GM12878 (cell line): ENCODE results near the gene LRP1. TPM values are rescaled to one million over a fixed set of nuclear protein-coding genes. Genes with fewer than 3 reads are reported as not detected.

Experiments
- ATAC-seq: fragments of 200-7000 bp; cut with Tn5 transposase; 3 replicates; pipeline ENCODE4 v1.9.1; 2020; ENCODE audit warnings: mild to moderate bottlenecking, moderate library complexity
- BruUV-seq: library from RNA; stranded (reverse); fragments of 400-500 nt; replicated peaks from 2 replicates; lab custom pipeline; 2021; lab: Mats Ljungman, UMichigan
- CTCF ChIA-PET: fragments of 300-600 bp; sonication (Branson Sonifier 250); formaldehyde crosslinking; extraction: SDS; loops from one replicate; lab custom pipeline; 2021; ENCODE audit warnings: inconsistent platforms; lab: Yijun Ruan, JAX
- POLR2A ChIA-PET: fragments of 350-600 bp; formaldehyde crosslinking; extraction: SDS; loops from one replicate; lab custom pipeline; 2021; ENCODE audit warnings: inconsistent platforms; lab: Charles Lee
- RAD21 ChIA-PET: fragments of 300-600 bp; sonication (Branson Sonifier 250); formaldehyde crosslinking; loops from one replicate; lab custom pipeline; 2023; ENCODE audit warnings: antibody characterized with exemption; ENCODE audit not compliant: unreplicated experiment; lab: Charles Lee
- SMC1A ChIA-PET: fragments of 300-600 bp; sonication (Branson Sonifier 250); formaldehyde crosslinking; loops from one replicate; lab custom pipeline; 2023; ENCODE audit not compliant: unreplicated experiment, uncharacterized antibody; lab: Charles Lee
- DNase-seq: peaks from one replicate; pipeline ENCODE4 v3.0.0-alpha.2; 2011; ENCODE audit warnings: low read depth, low spot score
- FAIRE-seq: peaks from 3 replicates; lab custom pipeline; 2011; peaks lifted over from hg19 to GRCh38; lab: Jason Lieb, UNC
- H2AFZ ChIP-seq: 2 replicates; pipeline ENCODE4 v1.6.0; 2011; ENCODE audit warnings: low read depth, low read length, control low read depth; ENCODE audit not compliant: control insufficient read depth
- H3K27ac ChIP-seq: 2 replicates; pipeline ENCODE4 v1.5.1; 2011; ENCODE audit warnings: control low read depth; ENCODE audit not compliant: control insufficient read depth, insufficient read depth
- H3K27me3 ChIP-seq, 2 experiments: replicated peaks in 1 of 2; 2 replicates each; pipeline versions ENCODE4 v1.6.0 to v1.6.1; 2011; ENCODE audit warnings: low read length in 1 of 2; ENCODE audit not compliant: control insufficient read depth in 2 of 2, insufficient read depth in 2 of 2
- H3K36me3 ChIP-seq, 2 experiments: 2 replicates each; pipeline ENCODE4 v1.5.1; 2011; ENCODE audit warnings: low read length in 1 of 2; ENCODE audit not compliant: control insufficient read depth in 2 of 2, insufficient read depth in 2 of 2
- H3K4me1 ChIP-seq: 2 replicates; pipeline ENCODE4 v1.6.1; 2011; ENCODE audit warnings: mild to moderate bottlenecking, low read length, moderate library complexity, mixed read lengths; ENCODE audit not compliant: control insufficient read depth, insufficient read depth
- H3K4me2 ChIP-seq: 2 replicates; pipeline ENCODE4 v1.6.0; 2011; ENCODE audit warnings: control low read depth; ENCODE audit not compliant: control insufficient read depth, insufficient read depth
- H3K4me3 ChIP-seq: fragments of 200-600 bp; sonication (generic); 2 replicates; pipeline ENCODE4 v1.5.1; 2016
- H3K79me2 ChIP-seq: 2 replicates; pipeline ENCODE4 v1.6.0; 2011; ENCODE audit warnings: low read length; ENCODE audit not compliant: control insufficient read depth, insufficient read depth
- H3K9ac ChIP-seq: 2 replicates; pipeline ENCODE4 v1.8.0; 2011; ENCODE audit warnings: low read length, control low read depth, mixed read lengths; ENCODE audit not compliant: control insufficient read depth, insufficient read depth
- H3K9me3 ChIP-seq: replicated peaks from 3 replicates; pipeline ENCODE4 v1.5.1; 2011; ENCODE audit warnings: mild to moderate bottlenecking, low read length; ENCODE audit not compliant: control insufficient read depth, insufficient read depth
- H4K20me1 ChIP-seq: 2 replicates; pipeline ENCODE4 v1.6.0; 2011; ENCODE audit not compliant: control insufficient read depth, insufficient read depth
- RAD21 ChIP-seq: IDR thresholded peaks from 2 replicates; pipeline ENCODE4 v1.6.1; 2011; ENCODE audit warnings: mild to moderate bottlenecking, low read depth, low read length, moderate library complexity; ENCODE audit not compliant: insufficient read depth
- SMAD5 ChIP-seq: IDR thresholded peaks from 2 replicates; pipeline ENCODE4 v1.6.1; 2016; ENCODE audit warnings: antibody characterized with exemption, low read depth
- WGBS: methylation state at CpG from one replicate; pipeline ENCODE4 v1.1.6; 2016; ENCODE audit warnings: low lambda C conversion rate; ENCODE audit not compliant: insufficient replicate concordance, insufficient coverage; ENCODE audit errors: missing lambda C conversion rate; 5-methylcytosine and 5-hydroxymethylcytosine counted together
- in situ Hi-C: fragments of 300-500 bp; cut with MboI; formaldehyde crosslinking; loops from 9 replicates; pipeline ENCODE4 v1.14.3; 2018; ENCODE audit warnings: mixed read lengths
- intact Hi-C: fragments of 100-400 bp; cut with micrococcal nuclease; formaldehyde crosslinking; loops from one replicate; pipeline ENCODE4 v1.14.2; 2022; ENCODE audit not compliant: unreplicated experiment
- polyA plus RNA-seq, 11 experiments: library from polyadenylated mRNA; depleted of rRNA in 4 of 11; unstranded in 6 of 11; stranded (reverse) in 5 of 11; fragments of >200 nt; fragmentation: Nextera tagmentation in 4 of 11; fragmentation: Illumina TruSeq in 1 of 11; extraction: Ambion mirVana in 4 of 11; extraction: Trizol in 1 of 11; gene quantifications; 1 replicate in 1 of 11; 2 replicates in 10 of 11; pipeline versions ENCODE4 v1.2.1 to v1.2.3, GENCODE V29; 2011 to 2016; ENCODE audit warnings: inconsistent platforms in 2 of 11, missing spikeins in 2 of 11, low read depth in 1 of 11
- total RNA-seq, 4 experiments: library from RNA; depleted of rRNA in 3 of 4; stranded (reverse); fragments of >200 nt in 3 of 4; fragmentation: Illumina TruSeq in 1 of 4; extraction: Trizol in 1 of 4; gene quantifications; 2 replicates each; pipeline versions ENCODE4 v1.2.1 to v1.2.3, GENCODE V29; 2013 to 2021
- TF ChIP-seq, protein P1 (sequence below), 3 experiments: IDR thresholded peaks in 2 of 3; conservative IDR thresholded peaks in 1 of 3; 2 replicates each; pipeline ENCODE4 v1.5.1; 2011; ENCODE audit warnings: low read depth in 3 of 3, low read length in 3 of 3, mild to moderate bottlenecking in 3 of 3, control low read depth in 2 of 3, moderate library complexity in 2 of 3, inconsistent platforms in 1 of 3, mixed read lengths in 1 of 3; ENCODE audit not compliant: control insufficient read depth in 2 of 3, insufficient read depth in 1 of 3; ENCODE audit errors: extremely low read depth in 1 of 3
- TF ChIP-seq, protein P2 (sequence below): fragments of 150-350 bp; IDR thresholded peaks from 2 replicates; pipeline ENCODE4 v1.6.1; 2016; ENCODE audit warnings: low read depth, low read length

The LRP1 gene
- total and polyA plus RNA-seq, 10 of the 15 experiments (the other 5 are each of a cell fraction or from before 2014, with no cell fraction given): under 0.01 to 1.1 (median 0.20) TPM; not detected in 2

- no peak overlapping the region for H3K4me2 ChIP-seq
- ChIA-PET CTCF (interaction anchor here (0.6 to 5.4 kb wide), 16 partner anchors 11 to 432 kb away, joined by 3 to 66 read pairs (median 4); partner anchors contain the start of genes LRP1 and STAT6), POLR2A (no interaction called here), SMC1A (interaction anchor here (0.9 to 1.8 kb wide), 4 partner anchors 12 to 103 kb away, joined by 3 to 7 read pairs (median 3); partner anchors contain the start of gene STAT6), RAD21 (interaction anchor here (1.8 to 3.4 kb wide), 2 partner anchors 52 to 106 kb away, joined by 6 to 13 read pairs; no protein-coding TSS in a partner anchor)
- no peaks in the 10 kb centered on the region for H3K79me2 ChIP-seq
- no peaks in the 10 kb centered on the region; the same call in 1 of the 2 replicates for H4K20me1 ChIP-seq
- DNase-seq (no peak), ATAC-seq (peak; percentile 60), FAIRE-seq (no peak)
- H3K4me1 ChIP-seq: no peaks in the 10 kb centered on the region
- no TSS peak for BruUV-seq
- H3K9me3 ChIP-seq: no peaks in the 10 kb centered on the region
- no peak for TF ChIP-seq SMAD5
- peak; percentile 27; the same call in 1 of the 2 replicates for TF ChIP-seq RAD21
- TF ChIP-seq, protein P1, sequence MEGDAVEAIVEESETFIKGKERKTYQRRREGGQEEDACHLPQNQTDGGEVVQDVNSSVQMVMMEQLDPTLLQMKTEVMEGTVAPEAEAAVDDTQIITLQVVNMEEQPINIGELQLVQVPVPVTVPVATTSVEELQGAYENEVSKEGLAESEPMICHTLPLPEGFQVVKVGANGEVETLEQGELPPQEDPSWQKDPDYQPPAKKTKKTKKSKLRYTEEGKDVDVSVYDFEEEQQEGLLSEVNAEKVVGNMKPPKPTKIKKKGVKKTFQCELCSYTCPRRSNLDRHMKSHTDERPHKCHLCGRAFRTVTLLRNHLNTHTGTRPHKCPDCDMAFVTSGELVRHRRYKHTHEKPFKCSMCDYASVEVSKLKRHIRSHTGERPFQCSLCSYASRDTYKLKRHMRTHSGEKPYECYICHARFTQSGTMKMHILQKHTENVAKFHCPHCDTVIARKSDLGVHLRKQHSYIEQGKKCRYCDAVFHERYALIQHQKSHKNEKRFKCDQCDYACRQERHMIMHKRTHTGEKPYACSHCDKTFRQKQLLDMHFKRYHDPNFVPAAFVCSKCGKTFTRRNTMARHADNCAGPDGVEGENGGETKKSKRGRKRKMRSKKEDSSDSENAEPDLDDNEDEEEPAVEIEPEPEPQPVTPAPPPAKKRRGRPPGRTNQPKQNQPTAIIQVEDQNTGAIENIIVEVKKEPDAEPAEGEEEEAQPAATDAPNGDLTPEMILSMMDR (IDR thresholded peaks at IDR 0.05 in 2 of 3, conservative IDR thresholded peaks at IDR 0.05 in 1 of 3; ENCODE audit: control insufficient read depth in 2 of 3, extremely low read depth in 1 of 3, insufficient read depth in 1 of 3, low read depth in 3 of 3, low read length in 3 of 3): peak; percentile 53 to 78 (median 54)
- TF ChIP-seq, protein P2, sequence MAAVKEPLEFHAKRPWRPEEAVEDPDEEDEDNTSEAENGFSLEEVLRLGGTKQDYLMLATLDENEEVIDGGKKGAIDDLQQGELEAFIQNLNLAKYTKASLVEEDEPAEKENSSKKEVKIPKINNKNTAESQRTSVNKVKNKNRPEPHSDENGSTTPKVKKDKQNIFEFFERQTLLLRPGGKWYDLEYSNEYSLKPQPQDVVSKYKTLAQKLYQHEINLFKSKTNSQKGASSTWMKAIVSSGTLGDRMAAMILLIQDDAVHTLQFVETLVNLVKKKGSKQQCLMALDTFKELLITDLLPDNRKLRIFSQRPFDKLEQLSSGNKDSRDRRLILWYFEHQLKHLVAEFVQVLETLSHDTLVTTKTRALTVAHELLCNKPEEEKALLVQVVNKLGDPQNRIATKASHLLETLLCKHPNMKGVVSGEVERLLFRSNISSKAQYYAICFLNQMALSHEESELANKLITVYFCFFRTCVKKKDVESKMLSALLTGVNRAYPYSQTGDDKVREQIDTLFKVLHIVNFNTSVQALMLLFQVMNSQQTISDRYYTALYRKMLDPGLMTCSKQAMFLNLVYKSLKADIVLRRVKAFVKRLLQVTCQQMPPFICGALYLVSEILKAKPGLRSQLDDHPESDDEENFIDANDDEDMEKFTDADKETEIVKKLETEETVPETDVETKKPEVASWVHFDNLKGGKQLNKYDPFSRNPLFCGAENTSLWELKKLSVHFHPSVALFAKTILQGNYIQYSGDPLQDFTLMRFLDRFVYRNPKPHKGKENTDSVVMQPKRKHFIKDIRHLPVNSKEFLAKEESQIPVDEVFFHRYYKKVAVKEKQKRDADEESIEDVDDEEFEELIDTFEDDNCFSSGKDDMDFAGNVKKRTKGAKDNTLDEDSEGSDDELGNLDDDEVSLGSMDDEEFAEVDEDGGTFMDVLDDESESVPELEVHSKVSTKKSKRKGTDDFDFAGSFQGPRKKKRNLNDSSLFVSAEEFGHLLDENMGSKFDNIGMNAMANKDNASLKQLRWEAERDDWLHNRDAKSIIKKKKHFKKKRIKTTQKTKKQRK: no peak
- no peaks in the 10 kb centered on the region for H3K36me3 ChIP-seq
- intact Hi-C loops (no loop called here), in situ Hi-C loops (loop anchor here (5.0 kb wide), 1 partner anchor 418 kb away; no protein-coding TSS in a partner anchor)
- H3K9ac ChIP-seq: no peak overlapping the region
- 70% methylated on average over 29 of the region's 29 CpGs for WGBS
- H3K4me3 ChIP-seq: no peak overlapping the region
- H3K27ac ChIP-seq: no peak overlapping the region
- H3K27me3 ChIP-seq: no peaks in the 10 kb centered on the region; a peak in 1 of 4 replicates
- no peak overlapping the region for H2AFZ ChIP-seq
These were observed 47.3 kb downstream of the LRP1 start for GRCh38 chr12:57175428-57176138.
